Panc1 (cell line): ENCODE measurements around the gene SEMA4F. TPM values are rescaled to one million over a fixed set of nuclear protein-coding genes. Genes with fewer than 3 reads are reported as not detected.

Experiments
- ATAC-seq: fragments of 200-7000 bp; cut with Tn5 transposase; 2 replicates; pipeline ENCODE4 v1.9.1; 2020; ENCODE audit warnings: mild to moderate bottlenecking, moderate library complexity
- BruUV-seq: library from RNA; stranded (reverse); fragments of 400-500 nt; replicated peaks from 2 replicates; lab custom pipeline; 2021; lab: Mats Ljungman, UMichigan
- CTCF ChIA-PET: fragments of 300-600 bp; sonication (Branson Sonifier 250); formaldehyde crosslinking; loops from one replicate; lab custom pipeline; 2022; ENCODE audit warnings: antibody characterized with exemption; lab: Charles Lee
- POLR2A ChIA-PET: fragments of 300-600 bp; sonication (Branson Sonifier 250); formaldehyde crosslinking; loops from one replicate; lab custom pipeline; 2022; ENCODE audit warnings: antibody characterized with exemption; lab: Charles Lee
- DNase-seq: peaks from one replicate; pipeline ENCODE4 v3.0.0-alpha.2; 2010; ENCODE audit warnings: low read depth, low spot score
- H3K27ac ChIP-seq: 2 replicates; pipeline ENCODE4 v1.5.1; 2011; ENCODE audit warnings: mild to moderate bottlenecking, low read length, inconsistent platforms
- H3K27me3 ChIP-seq: fragments of 200-500 bp; sonication (Bioruptor generic); 2 replicates; pipeline ENCODE4 v1.6.0; 2014; ENCODE audit warnings: low read length, inconsistent platforms; ENCODE audit not compliant: control insufficient read depth, insufficient read depth
- H3K36me3 ChIP-seq: fragments of 200-500 bp; sonication (Bioruptor generic); 2 replicates; pipeline ENCODE4 v1.5.1; 2014; ENCODE audit warnings: inconsistent platforms, mild to moderate bottlenecking, low read length, moderate library complexity; ENCODE audit not compliant: control insufficient read depth, insufficient read depth
- H3K4me1 ChIP-seq: 2 replicates; pipeline ENCODE4 v1.5.1; 2011; ENCODE audit warnings: inconsistent platforms, mild to moderate bottlenecking, low read length, moderate library complexity; ENCODE audit not compliant: control insufficient read depth, insufficient read depth
- H3K4me3 ChIP-seq, 2 experiments: 2 replicates each; pipeline ENCODE4 v1.5.1; 2011 to 2012; ENCODE audit warnings: low read depth in 2 of 2, low read length in 2 of 2, mild to moderate bottlenecking in 2 of 2, inconsistent platforms in 1 of 2, moderate library complexity in 1 of 2
- H3K9me3 ChIP-seq: fragments of 200-500 bp; sonication (Bioruptor generic); 2 replicates; pipeline ENCODE4 v1.5.1; 2014; ENCODE audit warnings: low read depth, mild to moderate bottlenecking, inconsistent platforms, low read length, moderate library complexity; ENCODE audit not compliant: control insufficient read depth, insufficient read depth
- CTCF ChIP-seq: fragments of 450-650 bp; IDR thresholded peaks from 2 replicates; pipeline ENCODE4 v1.5.1; 2017; ENCODE audit warnings: mild to moderate bottlenecking
- POLR2AphosphoS5 ChIP-seq: IDR thresholded peaks from 2 replicates; pipeline ENCODE4 v1.6.1; 2012; ENCODE audit warnings: mild to moderate bottlenecking, low read depth, low read length, moderate library complexity
- SIN3A ChIP-seq: IDR thresholded peaks from 2 replicates; pipeline ENCODE4 v1.6.1; 2012; ENCODE audit warnings: low read depth, mild to moderate bottlenecking, low read length, moderate library complexity, borderline replicate concordance; ENCODE audit not compliant: insufficient read depth
- TCF7L2 ChIP-seq: IDR thresholded peaks from 2 replicates; pipeline ENCODE4 v1.6.1; 2011; ENCODE audit warnings: mild to moderate bottlenecking, low read depth, low read length, inconsistent platforms
- in situ Hi-C: cut with HindIII; loops from 2 replicates; pipeline ENCODE4 v1.10.0; 2016; ENCODE audit warnings: low sequenced_read_pairs, low pct_unique_long_range_greater_than_20kb
- intact Hi-C: fragments of 100-400 bp; cut with micrococcal nuclease; formaldehyde crosslinking; loops from one replicate; pipeline ENCODE4 v1.10.0; 2022; ENCODE audit not compliant: unreplicated experiment
- total RNA-seq: library from RNA; stranded (reverse); gene quantifications from one replicate; pipeline ENCODE4 v1.2.1, GENCODE V29; 2021; ENCODE audit not compliant: unreplicated experiment
- TF ChIP-seq, protein P1 (sequence below), 2 experiments: IDR thresholded peaks; 2 replicates each; pipeline ENCODE4 v1.6.1; 2011 to 2012; ENCODE audit warnings: low read depth in 2 of 2, control low read depth in 1 of 2, low read length in 1 of 2, mild to moderate bottlenecking in 1 of 2, moderate library complexity in 1 of 2; ENCODE audit not compliant: insufficient read depth in 1 of 2

The SEMA4F gene
- total RNA-seq, 1 experiment from 2014 or later: 13.3 TPM

DNA sequence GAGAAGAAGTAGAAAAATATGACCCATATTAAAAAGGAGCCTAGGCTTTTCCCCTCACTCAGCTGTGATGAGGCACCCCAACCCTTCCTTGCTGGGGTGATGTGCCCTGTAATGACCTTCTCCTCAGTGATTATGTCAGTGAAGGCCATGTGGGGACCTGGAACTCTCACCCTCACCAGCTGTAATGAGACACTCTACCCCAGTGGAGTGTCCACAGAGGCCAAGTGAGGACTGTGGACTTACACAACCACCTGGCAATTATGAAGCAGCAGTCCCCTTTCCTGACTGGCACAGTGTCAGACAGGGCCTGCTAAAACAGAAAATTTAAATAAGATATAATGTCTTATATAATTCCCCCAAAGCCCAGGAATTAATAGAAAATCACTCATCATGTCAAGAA lies 54.2 kb downstream of the SEMA4F start:
- DNase-seq (no peak), ATAC-seq (no peak)
- ChIA-PET POLR2A (no interaction called here), CTCF (no interaction called here)
- no peaks in the 10 kb centered on the region for H3K4me1 ChIP-seq
- in situ Hi-C loops: no loop called here
- TF ChIP-seq SIN3A (no peak), TCF7L2 (no peak), CTCF (no peak), POLR2AphosphoS5 (no peak)
- TF ChIP-seq, protein P1, sequence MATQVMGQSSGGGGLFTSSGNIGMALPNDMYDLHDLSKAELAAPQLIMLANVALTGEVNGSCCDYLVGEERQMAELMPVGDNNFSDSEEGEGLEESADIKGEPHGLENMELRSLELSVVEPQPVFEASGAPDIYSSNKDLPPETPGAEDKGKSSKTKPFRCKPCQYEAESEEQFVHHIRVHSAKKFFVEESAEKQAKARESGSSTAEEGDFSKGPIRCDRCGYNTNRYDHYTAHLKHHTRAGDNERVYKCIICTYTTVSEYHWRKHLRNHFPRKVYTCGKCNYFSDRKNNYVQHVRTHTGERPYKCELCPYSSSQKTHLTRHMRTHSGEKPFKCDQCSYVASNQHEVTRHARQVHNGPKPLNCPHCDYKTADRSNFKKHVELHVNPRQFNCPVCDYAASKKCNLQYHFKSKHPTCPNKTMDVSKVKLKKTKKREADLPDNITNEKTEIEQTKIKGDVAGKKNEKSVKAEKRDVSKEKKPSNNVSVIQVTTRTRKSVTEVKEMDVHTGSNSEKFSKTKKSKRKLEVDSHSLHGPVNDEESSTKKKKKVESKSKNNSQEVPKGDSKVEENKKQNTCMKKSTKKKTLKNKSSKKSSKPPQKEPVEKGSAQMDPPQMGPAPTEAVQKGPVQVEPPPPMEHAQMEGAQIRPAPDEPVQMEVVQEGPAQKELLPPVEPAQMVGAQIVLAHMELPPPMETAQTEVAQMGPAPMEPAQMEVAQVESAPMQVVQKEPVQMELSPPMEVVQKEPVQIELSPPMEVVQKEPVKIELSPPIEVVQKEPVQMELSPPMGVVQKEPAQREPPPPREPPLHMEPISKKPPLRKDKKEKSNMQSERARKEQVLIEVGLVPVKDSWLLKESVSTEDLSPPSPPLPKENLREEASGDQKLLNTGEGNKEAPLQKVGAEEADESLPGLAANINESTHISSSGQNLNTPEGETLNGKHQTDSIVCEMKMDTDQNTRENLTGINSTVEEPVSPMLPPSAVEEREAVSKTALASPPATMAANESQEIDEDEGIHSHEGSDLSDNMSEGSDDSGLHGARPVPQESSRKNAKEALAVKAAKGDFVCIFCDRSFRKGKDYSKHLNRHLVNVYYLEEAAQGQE (IDR thresholded peaks at IDR 0.05; ENCODE audit: insufficient read depth in 1 of 2, low read depth in 2 of 2, low read length in 1 of 2): no peak
- peaks cover 3% of the 10 kb centered on the region for H3K27me3 ChIP-seq
- no peak overlapping the region for H3K27ac ChIP-seq
- no peaks in the 10 kb centered on the region for H3K9me3 ChIP-seq
- no peaks in the 10 kb centered on the region for H3K36me3 ChIP-seq
- BruUV-seq: no TSS peak
- H3K4me3 ChIP-seq: no peak overlapping the region
- intact Hi-C loops: no loop called here

GRCh38 chr2:74708883-74709282 lies 54.8 kb downstream of the SEMA4F start:
- H3K9me3 ChIP-seq: no peaks in the 10 kb centered on the region
- in situ Hi-C loops (no loop called here), intact Hi-C loops (no loop called here)
- H3K4me3 ChIP-seq: no peak overlapping the region
- H3K27me3 ChIP-seq: peaks cover 3% of the 10 kb centered on the region
- no peaks in the 10 kb centered on the region for H3K4me1 ChIP-seq
- no TSS peak for BruUV-seq
- H3K27ac ChIP-seq: no peak overlapping the region
- no peak for TF ChIP-seq POLR2AphosphoS5
- no peak for TF ChIP-seq CTCF
- no peak for TF ChIP-seq SIN3A
- TF ChIP-seq, protein P1 (IDR thresholded peaks at IDR 0.05; ENCODE audit: insufficient read depth in 1 of 2, low read depth in 2 of 2, low read length in 1 of 2): no peak
- TF ChIP-seq TCF7L2: no peak
- POLR2A ChIA-PET: no interaction called here
- H3K36me3 ChIP-seq: no peaks in the 10 kb centered on the region
- ATAC-seq: no peak
- CTCF ChIA-PET: no interaction called here
- DNase-seq: no peak
